GM19452 (cell line): ENCODE measurements around the gene TAMALIN.

Experiments used
- ATAC-seq: cut with Tn5 transposase; IDR thresholded peaks from one replicate; pipeline ENCODE4 v1.9.1; 2021; ENCODE audit not compliant: unreplicated experiment

TAMALIN gene

DNA sequence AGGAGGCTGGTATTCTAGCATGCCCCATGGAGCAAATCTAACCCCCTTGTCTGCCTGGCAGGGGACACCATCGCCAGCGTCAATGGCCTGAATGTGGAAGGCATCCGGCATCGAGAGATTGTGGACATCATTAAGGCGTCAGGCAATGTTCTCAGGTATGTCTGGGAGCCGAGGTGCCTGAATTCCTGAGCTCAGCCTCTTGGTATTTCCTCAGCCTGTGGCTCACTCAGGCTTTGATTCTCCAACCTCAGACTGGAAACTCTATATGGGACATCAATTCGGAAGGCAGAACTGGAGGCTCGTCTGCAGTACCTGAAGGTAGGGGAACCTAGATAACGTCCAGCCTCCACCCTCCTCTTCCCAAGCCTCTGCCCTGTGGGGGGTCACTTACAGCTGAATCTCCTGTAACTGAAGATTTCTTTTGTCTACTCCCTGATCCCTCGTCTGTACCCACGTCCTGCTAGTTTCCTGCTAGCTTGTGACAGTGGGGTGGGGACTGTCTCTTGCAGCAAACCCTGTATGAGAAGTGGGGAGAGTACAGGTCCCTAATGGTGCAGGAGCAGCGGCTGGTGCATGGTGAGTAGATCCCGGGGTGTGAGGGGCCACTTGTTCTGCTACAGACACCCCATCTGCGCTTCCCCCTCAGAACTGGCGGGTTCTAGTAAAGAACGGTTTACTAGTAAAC is 7.0 kb downstream of the TAMALIN start:
- no peak for ATAC-seq

GRCh38 chr12:52014567-52015530 is 8.1 kb downstream of the TAMALIN start:
- no peak for ATAC-seq

- no peak for ATAC-seq
Measured at GRCh38 chr12:52015532-52016041, 8.8 kb downstream of the TAMALIN start.

DNA sequence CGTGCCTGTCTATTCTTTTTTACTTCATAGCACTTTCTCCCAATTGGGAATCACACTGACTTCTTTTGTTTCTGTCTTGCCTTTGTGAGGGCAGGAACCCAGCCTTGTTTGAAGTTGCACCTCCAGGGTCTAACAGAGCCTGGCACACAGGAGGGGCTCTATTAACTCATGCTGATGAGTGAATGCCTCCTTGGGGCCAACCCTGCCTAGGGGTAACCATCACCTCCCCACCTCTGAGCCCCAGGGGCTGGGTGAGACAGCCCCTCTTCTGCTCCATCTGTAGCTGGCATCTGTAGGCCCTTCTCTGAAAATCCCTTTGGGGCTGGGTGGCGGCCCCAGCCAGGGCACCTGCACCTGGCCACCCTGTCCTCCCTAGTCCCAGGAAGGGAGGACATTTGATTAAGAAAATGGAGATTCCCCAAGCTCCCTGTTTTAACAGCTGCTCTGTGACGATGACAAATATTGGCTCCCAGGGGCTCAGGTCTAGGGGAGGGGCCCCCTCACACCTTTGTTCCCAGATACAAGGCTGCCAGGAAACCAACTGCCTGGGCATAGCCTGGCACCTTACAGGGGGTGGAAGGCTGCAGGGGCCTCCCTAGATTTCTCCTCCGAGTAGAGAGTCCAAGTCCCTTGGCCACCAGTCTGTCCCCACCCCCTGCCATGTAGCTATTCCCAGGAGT is 11.8 kb downstream of the TAMALIN start:
- ATAC-seq, result no peak

- ATAC-seq, result no peak
Measured at GRCh38 chr12:52019113-52019770, 12.5 kb downstream of the TAMALIN start.

- ATAC-seq, result no peak
Measured at GRCh38 chr12:52020539-52021336, 14.0 kb downstream of the TAMALIN start.

GRCh38 chr12:52022841-52023181 is 16.1 kb downstream of the TAMALIN start:
- no peak for ATAC-seq

DNA sequence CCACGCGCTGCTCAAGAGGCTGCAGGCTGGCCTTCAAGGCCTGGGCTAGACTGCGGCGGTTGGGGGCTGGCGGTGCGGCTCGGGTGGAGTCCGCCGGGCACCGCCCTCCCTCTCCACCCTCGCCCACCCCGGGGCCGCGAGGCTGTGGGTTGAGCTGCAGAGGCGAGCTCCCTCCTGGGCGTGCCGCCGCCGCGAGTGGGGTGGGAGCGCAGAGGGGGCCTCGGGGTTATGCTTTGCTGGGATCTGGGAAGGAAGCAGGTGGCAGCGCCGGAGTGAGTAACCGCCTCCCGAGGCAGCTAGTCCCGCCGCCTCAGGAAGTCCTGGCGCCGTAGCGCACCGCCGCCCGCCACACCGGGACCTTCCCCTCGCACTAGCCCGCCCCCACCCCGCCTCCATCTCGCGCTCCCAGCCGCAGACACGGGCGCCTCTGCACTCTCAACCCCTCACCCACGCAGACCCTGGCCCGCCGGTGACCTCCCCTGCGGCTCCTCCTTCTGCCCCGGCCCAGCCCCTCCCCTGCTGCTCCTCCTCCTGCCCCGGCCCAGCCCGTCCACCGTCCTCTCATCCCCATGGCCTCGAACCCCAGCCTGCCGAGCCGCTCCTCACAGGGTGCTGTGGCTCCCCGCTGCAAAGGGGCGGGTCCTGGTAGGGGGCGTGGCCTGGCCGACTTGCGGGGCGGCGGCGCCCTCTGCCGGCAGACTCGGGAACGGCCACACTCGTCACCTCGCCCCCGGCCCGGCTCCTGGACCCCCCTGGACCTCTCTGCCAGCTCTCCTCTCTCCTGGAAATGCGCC is 16.6 kb downstream of the TAMALIN start:
- ATAC-seq, result no peak

GRCh38 chr12:52023976-52024688 is 17.4 kb downstream of the TAMALIN start:
- no peak for ATAC-seq

DNA sequence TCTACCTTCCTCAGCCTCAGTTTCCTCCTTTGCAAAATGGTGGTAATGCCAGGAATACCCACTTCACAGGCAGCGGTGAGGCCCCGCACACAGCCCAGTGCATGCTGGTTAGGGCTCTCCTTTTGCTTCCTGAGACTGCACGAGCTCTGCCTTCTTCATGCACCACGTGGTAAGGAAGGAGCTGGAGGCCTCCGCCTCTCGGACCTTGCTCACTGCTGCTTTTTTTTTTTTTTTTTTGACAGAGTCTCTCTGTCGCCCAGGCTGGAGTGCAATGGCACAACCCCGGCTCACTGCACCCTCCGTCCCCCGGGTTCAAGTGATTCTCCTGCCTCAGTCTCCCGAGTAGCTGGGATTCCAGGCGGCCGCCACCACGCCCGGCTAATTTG is 18.1 kb downstream of the TAMALIN start:
- no peak for ATAC-seq

- no peak for ATAC-seq
Measured at GRCh38 chr12:52026263-52026662, 19.5 kb downstream of the TAMALIN start.

DNA sequence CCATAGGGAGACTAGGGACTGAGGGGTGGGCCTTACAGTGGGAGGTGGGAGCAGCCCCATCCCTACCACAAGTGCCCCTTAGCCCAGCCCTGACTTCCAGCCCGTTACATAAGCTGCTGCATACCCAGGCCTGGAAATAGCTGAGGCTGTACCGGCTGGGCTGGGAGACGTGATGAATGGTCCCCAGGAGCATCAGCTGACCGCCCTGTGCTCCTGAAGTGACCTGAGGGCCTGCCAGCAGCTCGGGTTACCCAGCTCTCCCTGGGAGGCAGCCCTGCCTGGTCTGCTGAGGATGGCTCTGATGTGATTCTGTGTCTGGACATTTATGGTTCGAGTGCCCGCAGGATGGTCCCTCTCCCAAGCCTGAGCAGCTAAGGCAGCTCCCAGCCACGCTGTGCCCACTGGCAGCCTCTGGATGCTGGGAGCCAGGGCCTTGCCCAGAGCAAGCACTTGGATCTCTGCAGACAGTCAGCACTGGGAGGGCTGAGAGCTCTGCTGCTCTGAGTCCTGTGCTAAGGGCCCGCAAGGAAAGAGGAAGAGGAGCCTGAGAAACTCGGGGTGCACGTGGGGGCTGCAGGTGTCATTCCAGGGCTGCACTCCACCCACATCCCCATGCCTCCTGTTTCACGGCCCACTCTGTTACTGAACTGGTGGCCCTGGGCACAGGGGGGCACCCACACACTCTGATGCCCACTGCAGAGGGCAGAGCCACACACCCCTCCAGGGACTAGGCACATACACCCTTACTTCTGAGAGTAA is 20.5 kb downstream of the TAMALIN start:
- ATAC-seq, result no peak

GRCh38 chr12:52029685-52030084 is 22.9 kb downstream of the TAMALIN start:
- no peak for ATAC-seq

DNA sequence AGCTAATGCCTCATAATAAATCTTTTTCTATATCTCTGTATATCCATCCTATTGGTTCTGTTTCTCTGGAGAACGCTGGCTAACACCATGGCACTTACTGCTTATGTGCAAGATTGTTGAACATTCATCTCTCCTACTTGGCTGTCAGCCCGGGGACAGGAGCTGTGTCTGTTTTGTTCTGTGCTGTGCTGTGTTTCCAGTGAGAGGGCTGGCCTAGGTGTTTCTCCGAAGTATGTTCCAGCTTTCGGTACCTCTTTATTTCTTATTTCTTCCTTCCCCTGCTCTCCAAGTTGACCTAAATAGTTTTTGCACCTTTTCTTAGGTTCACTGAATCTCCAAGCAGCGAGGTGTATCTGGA is 25.7 kb downstream of the TAMALIN start:
- ATAC-seq, result no peak

GRCh38 chr12:52032804-52033445 is 26.2 kb downstream of the TAMALIN start:
- ATAC-seq, result peak; percentile 86

GRCh38 chr12:52033446-52034140 is 26.8 kb downstream of the TAMALIN start:
- no peak for ATAC-seq

GRCh38 chr12:52035190-52035589 is 28.4 kb downstream of the TAMALIN start:
- no peak for ATAC-seq
